ENCODE data around the gene AATF.

DNA sequence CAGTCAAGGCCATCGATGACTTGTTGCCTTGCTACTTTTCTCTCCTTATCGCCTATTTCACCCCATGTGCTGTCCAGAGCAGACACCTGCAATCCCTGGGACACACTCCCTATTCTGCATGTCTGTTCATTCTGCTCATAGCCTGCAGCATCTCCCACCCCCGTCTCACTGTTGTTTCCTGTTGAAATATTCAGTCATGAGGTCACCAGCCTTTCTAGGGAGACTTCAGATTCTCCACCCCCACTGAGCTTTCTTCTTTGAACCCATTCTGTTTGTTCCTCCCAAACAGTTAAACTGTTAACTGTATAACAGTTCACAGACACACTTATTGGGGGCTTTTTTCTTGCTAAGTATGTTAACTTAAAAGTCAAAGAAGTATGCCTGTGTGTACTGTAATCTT, 94.4 kb downstream of the AATF start:
- TF ChIP-seq, protein P1, sequence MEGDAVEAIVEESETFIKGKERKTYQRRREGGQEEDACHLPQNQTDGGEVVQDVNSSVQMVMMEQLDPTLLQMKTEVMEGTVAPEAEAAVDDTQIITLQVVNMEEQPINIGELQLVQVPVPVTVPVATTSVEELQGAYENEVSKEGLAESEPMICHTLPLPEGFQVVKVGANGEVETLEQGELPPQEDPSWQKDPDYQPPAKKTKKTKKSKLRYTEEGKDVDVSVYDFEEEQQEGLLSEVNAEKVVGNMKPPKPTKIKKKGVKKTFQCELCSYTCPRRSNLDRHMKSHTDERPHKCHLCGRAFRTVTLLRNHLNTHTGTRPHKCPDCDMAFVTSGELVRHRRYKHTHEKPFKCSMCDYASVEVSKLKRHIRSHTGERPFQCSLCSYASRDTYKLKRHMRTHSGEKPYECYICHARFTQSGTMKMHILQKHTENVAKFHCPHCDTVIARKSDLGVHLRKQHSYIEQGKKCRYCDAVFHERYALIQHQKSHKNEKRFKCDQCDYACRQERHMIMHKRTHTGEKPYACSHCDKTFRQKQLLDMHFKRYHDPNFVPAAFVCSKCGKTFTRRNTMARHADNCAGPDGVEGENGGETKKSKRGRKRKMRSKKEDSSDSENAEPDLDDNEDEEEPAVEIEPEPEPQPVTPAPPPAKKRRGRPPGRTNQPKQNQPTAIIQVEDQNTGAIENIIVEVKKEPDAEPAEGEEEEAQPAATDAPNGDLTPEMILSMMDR (IDR thresholded peaks at IDR 0.05): no peak
- TF ChIP-seq POLR2A (IDR thresholded peaks at IDR 0.05): no peak

All from prostate gland (tissue), 2 donors.